ENCODE results near the gene TK2. TPM values are rescaled to one million over a fixed set of nuclear protein-coding genes. Genes with fewer than 3 reads are reported as not detected.

TK2 gene
- total RNA-seq, 2 donors from 2014 or later = 28.1 to 45.9 TPM

- Histone ChIP-seq H3K4me3 (peak within 1 kb of the TSS; percentile 5 to 14), H3K4me1 (replicated peaks) (no peaks in the 10 kb centered on the region), H3K9me3 (no peaks in the 10 kb centered on the region), H3K36me3 (no peaks in the 10 kb centered on the region), H3K27ac (no peak within 1 kb of the TSS), H3K27me3 (replicated peaks; ENCODE audit: insufficient read depth) (no peaks in the 10 kb centered on the region)
- TF ChIP-seq POLR2A (IDR thresholded peaks at IDR 0.05) = no peak
- 23% methylated on average over 73 of the region's 77 CpGs for WGBS
- intact Hi-C loops (cut with DNase I) = no loop called here
- no peak for DNase-seq (ENCODE audit: low spot score)
Measured at GRCh38 chr16:66578651-66579531, 29.0 kb upstream of the TK2 start, which contains the start of gene CMTM2. TSS of gene CMTM2 (plus strand) at chr16:66579463. CDS start at chr16:66579608, 145 bp downstream.

DNA sequence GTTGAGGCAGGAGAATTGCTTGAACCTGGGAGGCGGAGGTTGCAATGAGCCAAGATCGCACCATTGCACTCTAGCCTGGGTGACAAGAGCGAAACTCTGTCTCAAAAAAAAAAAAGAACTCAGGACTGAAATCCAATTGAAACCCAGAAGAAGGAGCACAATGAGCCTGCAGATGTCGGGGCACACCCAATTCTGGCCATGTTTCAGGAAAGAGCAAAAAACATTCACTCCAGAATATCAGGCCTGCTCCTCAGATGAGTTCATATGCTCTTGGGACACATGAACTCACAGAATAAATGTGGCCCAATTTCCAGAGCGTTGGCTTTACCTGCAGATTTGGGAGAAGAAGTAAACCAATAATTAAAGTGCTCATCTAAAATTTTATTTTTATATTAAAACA, 26.4 kb upstream of the TK2 start:
- intact Hi-C loops (cut with DNase I) = no loop called here
- no peak for TF ChIP-seq CTCF (IDR thresholded peaks at IDR 0.05)
- TF ChIP-seq POLR2AphosphoS5 (IDR thresholded peaks at IDR 0.05) = no peak
- TF ChIP-seq POLR2A (IDR thresholded peaks at IDR 0.05) = no peak
- Histone ChIP-seq H3K27me3 (replicated peaks; ENCODE audit: insufficient read depth) (no peaks in the 10 kb centered on the region), H3K4me1 (replicated peaks) (no peaks in the 10 kb centered on the region), H3K36me3 (no peaks in the 10 kb centered on the region), H3K4me3 (no peak overlapping the region), H3K9me3 (no peaks in the 10 kb centered on the region), H3K27ac (no peak overlapping the region)
- no peak for DNase-seq (ENCODE audit: low spot score)
- 90% methylated on average over 5 of the region's 5 CpGs for WGBS

DNA sequence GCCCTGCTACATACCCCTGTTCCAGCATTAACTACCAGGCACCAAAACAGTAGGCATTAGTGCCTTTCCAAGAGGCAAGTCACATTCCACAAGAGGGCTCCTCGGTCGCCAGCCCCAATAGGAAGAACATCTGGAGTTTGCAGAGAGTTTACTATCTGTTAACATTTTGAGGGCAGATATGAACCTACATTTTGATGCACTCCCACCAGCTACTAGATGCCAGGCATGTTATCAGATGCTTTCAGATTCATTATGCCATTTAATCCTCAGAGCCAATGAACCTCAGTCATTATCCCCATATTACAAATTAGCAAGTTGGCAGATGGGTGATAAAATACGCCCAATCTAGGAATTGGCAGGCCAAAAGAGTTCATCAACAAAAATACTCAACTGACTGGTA, 25.1 kb upstream of the TK2 start:
- H3K27ac ChIP-seq = no peak overlapping the region
- no peak overlapping the region for H3K4me3 ChIP-seq
- DNase-seq (ENCODE audit: low spot score) = no peak
- no peak for TF ChIP-seq POLR2AphosphoS5 (IDR thresholded peaks at IDR 0.05)
- TF ChIP-seq CTCF (IDR thresholded peaks at IDR 0.05) = no peak
- no peak for TF ChIP-seq POLR2A (IDR thresholded peaks at IDR 0.05)
- H3K4me1 ChIP-seq (replicated peaks) = no peaks in the 10 kb centered on the region
- WGBS = 97% methylated on average over 3 of the region's 3 CpGs
- H3K27me3 ChIP-seq (replicated peaks; ENCODE audit: insufficient read depth) = no peaks in the 10 kb centered on the region
- no peaks in the 10 kb centered on the region for H3K9me3 ChIP-seq
- no peaks in the 10 kb centered on the region for H3K36me3 ChIP-seq
- intact Hi-C loops (cut with DNase I) = no loop called here

DNA sequence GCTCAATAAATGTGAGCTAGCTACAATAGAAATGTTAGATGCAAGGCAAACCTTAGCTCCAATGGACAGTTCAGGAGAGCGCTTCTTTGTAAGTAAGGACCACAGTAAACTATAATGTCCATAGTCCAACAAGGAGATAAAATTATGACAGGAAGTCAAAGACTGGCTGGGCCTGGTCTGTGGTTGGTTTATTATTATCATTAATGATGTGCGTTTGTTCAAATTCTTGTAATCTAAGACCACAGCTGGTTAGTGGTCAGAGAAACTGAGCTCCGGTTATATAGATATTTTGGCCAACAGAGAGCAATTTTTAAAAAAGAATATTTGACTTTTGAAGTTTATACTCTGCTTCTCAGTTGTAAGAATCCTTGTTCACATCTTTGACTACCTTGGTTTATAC, 24.6 kb upstream of the TK2 start:
- intact Hi-C loops (cut with DNase I) = no loop called here
- Histone ChIP-seq H3K9me3 (no peaks in the 10 kb centered on the region), H3K4me1 (replicated peaks) (no peaks in the 10 kb centered on the region), H3K27me3 (replicated peaks; ENCODE audit: insufficient read depth) (no peaks in the 10 kb centered on the region), H3K4me3 (no peak overlapping the region), H3K36me3 (no peaks in the 10 kb centered on the region), H3K27ac (no peak overlapping the region)
- TF ChIP-seq CTCF (IDR thresholded peaks at IDR 0.05) = no peak
- TF ChIP-seq POLR2AphosphoS5 (IDR thresholded peaks at IDR 0.05) = no peak
- TF ChIP-seq POLR2A (IDR thresholded peaks at IDR 0.05) = no peak
- WGBS = 97% methylated on average over 3 of the region's 3 CpGs
- no peak for DNase-seq (ENCODE audit: low spot score)

DNA sequence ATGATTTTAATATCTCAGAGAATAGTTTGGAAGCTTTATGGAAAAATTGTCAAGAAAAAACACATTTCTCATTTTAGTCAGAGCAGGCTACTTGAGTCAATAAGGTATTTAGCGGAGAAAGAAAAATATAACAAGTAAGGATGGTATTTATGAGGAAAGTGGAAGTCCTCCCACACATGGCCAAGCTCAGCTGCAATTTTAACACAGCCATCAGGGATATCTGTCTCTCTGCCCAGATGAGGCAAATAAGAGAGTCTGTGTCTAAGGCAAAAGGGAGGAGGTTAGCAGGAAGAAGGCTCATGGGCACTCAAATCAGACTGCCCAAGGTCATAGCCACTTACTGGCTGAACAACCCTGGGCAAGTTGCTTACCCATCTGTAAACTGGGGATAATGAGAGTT, 24.2 kb upstream of the TK2 start:
- TF ChIP-seq POLR2A (IDR thresholded peaks at IDR 0.05) (no peak), POLR2AphosphoS5 (IDR thresholded peaks at IDR 0.05) (no peak), CTCF (IDR thresholded peaks at IDR 0.05) (no peak)
- WGBS = 69% methylated on average over 1 of the region's 1 CpG
- no peaks in the 10 kb centered on the region for H3K36me3 ChIP-seq
- H3K9me3 ChIP-seq = no peaks in the 10 kb centered on the region
- intact Hi-C loops (cut with DNase I) = no loop called here
- H3K27me3 ChIP-seq (replicated peaks; ENCODE audit: insufficient read depth) = no peaks in the 10 kb centered on the region
- H3K4me1 ChIP-seq (replicated peaks) = no peaks in the 10 kb centered on the region
- no peak overlapping the region for H3K4me3 ChIP-seq
- H3K27ac ChIP-seq = no peak overlapping the region
- no peak for DNase-seq (ENCODE audit: low spot score)

Data from prostate gland (tissue), 2 donors.